T-helper 2 cell (primary cell): Measurements from ENCODE around the gene MYT1.
"Not testable (repeated sequence)": the region's sequence is repeated elsewhere in the genome, so short reads cannot be mapped to it uniquely, and the experiment has no call there.

ENCODE experiments used
- DNase-seq, 5 experiments: peaks; one replicate each; pipeline versions ENCODE4 v3.0.0 to v3.0.0-alpha.2; 2012 to 2022

MYT1 gene

DNA sequence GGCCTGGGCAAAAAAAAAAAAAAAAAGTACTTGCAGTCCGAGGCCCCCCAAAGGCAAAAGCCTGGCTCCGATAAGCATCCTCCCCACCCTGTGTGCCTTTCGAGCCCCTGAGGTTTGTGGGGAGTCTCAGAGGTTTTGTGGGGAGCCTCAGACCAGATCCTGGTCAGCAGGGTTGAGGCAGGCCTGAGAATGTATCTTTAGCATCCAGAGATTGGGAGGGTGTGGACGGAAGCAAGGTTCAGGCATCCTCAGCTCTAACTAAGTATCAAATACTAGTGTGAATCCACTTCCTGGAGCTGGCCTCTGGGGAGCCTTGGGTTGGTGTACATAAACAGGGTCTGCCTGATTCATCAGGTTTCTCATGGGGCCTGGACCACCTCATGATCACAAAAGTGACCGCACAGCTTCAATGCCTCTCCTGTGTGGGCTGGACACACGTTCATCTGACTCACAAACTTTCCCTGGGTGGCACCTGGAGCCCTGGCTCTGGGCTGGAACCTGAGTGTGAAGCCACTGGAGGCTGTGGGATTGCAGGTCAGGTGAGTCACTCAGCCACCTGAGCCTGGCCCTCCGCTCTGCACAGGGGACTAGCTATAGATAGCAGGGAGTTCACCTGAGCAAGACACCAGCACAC lies 115.7 kb downstream of the MYT1 start:
- DNase-seq = no peak

DNA sequence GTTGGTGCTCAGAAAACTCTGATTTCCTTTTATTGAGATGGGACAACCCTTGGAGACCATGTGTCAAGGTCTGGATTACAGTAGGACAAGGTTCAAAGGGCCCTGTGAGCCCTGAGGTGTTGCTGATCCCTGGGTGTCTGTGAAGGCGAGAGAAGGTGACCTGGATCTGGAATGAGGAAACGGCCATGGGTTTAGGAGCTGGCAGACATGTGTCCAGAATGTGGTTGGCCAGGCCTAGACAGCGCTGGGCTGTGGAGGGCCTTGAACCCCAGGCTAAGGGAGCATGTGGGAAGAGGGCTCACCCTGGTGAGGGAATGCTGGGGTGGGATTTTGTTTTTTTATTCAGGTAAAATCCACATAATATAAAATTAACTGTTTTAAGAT lies 116.2 kb downstream of the MYT1 start:
- no peak for DNase-seq

DNA sequence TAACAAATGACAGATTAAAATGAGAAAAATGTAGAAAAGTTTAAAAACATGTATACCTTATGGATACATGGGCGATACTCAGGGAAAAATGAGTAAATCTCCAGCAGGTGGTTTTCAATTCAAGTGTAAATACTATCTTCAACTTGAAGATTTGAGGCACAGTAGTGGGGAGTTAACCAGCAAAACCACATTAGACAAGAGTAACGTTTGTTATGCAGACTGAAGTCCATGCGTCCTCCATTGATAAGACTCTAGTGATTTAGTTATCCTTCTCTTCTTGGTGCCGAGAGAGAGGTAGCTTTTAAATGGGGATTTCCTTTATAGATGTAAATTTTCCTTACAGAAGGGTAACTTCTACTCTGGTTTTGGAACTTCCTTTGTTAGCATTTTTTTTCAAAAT lies 119.4 kb downstream of the MYT1 start:
- DNase-seq = no peak

DNA sequence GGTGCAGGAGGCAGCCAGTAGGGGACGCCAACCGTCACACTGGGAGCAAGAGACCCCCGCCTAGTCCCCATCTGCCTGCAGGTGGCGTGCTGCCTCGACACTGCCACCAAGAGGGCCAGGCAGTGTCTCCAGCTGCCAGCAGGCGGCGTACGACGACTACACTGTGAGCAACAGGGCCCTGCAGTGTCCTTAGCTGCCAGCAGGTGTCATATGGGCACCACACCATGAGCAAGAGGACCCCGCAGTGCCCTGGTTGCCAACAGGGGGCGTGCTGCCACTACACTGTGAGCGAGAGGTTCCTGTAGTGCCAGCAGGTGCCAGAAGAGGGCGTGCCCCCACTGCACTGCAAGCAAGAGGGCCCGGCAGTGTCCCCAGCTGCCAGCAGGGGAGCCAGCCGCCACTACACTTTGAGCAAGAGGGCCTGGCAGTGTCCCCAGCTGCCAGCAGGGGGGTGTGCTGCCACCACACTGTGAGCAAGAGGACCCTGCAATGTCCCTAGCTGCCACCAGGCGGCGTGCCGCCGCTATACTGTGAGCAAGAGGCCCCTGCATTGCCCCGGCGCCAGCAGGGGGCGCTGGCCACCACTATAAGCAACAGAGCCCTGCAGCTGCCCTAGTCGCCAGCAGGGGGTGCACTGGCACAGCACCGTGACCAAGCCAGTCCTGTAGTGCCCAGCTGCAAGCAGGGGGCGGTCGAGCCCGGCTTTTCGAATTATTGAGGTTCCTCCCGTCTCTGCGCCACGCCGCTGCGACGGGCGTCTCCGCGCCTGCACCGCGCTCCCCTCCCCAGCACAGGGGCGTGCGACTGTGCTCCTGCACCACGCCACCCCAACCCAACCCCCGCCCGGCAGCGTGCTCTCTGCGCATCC lies 121.6 kb downstream of the MYT1 start:
- peak; percentile 45 to 89 (median 71) for DNase-seq

DNA sequence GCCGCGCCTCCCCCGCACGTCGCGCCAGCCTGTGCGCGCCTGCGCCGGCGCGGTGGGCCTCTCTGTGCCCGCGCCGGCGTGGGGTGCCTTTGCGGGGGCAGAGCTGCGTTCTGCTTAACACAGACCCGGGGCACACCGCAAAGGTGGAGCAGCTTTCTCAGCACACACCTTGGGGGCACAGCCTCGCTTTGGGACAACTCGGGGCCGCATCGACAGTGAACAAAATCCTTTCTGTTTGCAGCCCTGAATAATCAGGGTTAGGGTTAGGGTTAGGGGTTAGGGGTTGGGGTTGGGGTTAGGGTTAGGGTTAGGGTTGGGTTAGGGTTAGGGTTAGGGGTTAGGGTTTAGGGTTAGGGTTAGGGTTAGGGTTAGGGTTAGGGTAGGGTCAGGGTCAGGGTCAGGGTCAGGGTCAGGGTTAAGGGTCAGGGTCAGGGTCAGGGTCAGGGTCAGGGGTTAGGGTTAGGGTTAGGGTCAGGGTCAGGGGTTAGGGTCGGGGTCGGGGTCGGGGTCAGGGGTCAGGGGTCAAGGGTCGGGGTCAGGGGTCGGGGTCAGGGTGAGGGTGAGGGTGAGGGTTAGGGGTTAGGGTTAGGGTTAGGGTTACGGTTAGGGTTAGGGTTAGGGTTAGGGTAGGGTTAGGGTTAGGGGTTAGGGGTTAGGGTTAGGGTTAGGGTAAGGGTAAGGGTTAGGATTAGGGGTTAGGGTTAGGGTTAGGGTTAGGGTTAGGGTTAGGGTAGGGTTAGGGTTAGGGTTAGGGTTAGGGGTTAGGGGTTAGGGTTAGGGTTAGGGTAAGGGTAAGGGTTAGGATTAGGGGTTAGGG lies 122.4 kb downstream of the MYT1 start:
- peak in 2 of 5 experiments; percentile 14 to 25 for DNase-seq

DNA sequence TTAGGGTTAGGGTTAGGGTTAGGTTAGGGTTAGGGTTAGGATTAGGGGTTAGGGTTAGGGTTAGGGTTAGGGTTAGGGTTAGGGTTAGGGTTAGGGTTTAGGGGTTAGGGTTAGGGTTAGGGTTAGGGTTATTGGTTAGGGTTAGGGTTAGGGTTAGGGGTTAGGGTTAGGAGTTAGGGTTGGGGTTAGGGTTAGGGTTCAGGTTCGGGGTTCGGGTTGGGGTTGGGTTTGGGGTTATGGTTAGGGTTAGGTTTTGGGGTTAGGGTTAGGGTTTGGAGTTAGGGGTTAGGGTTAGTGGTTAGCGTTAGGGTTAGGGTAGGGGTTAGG lies 123.0 kb downstream of the MYT1 start:
- DNase-seq = not testable (repeated sequence)
